Keratinocyte (primary cell): ENCODE results near the gene MMEL1.

Experiments used
- CTCF ChIP-seq, 3 experiments: IDR thresholded peaks in 1 of 3; conservative IDR thresholded peaks in 1 of 3; optimal IDR thresholded peaks in 1 of 3; 2 replicates in 2 of 3; 3 replicates in 1 of 3; pipeline versions ENCODE3 to v1.5.1; 2011; ENCODE audit warnings: low read length in 3 of 3, mild to moderate bottlenecking in 3 of 3, moderate library complexity in 2 of 3, control low read depth in 1 of 3, inconsistent platforms in 1 of 3; ENCODE audit not compliant: insufficient read depth in 2 of 3; ENCODE audit errors: extremely low read depth in 1 of 3
- EZH2 ChIP-seq: IDR thresholded peaks from one replicate; pipeline ENCODE4 v1.6.1; 2012; ENCODE audit warnings: inconsistent platforms, mild to moderate bottlenecking, low read length, moderate library complexity

- TF ChIP-seq CTCF (optimal IDR thresholded peaks at IDR 0.05 in 1 of 3, IDR thresholded peaks at IDR 0.05 in 1 of 3, conservative IDR thresholded peaks at IDR 0.05 in 1 of 3; ENCODE audit: extremely low read depth in 1 of 3, insufficient read depth in 2 of 3, low read length in 3 of 3) (no peak), EZH2 (no peak)
These were observed 18.7 kb downstream of the MMEL1 start for GRCh38 chr1:2614145-2614544.
